Measurements from ENCODE around the gene ALOX15. TPM values are rescaled to one million over a fixed set of nuclear protein-coding genes. Genes with fewer than 3 reads are reported as not detected.

The ALOX15 gene
- total RNA-seq, 2 donors from 2014 or later = not detected

- H3K9ac ChIP-seq (ENCODE audit: extremely low read depth, low read length, poor library complexity, severe bottlenecking) = no peak overlapping the region
- Mint-ChIP-seq H3K4me3 (no peak overlapping the region), H3K4me1 (peaks cover 10% of the 10 kb centered on the region), H3K9me3 (no peaks in the 10 kb centered on the region), H3K27me3 (ENCODE audit: insufficient read depth) (peaks cover 16% of the 10 kb centered on the region), H3K36me3 (ENCODE audit: low read depth) (no peaks in the 10 kb centered on the region), H3K27ac (no peak overlapping the region)
- no peak overlapping the region for H3K4me3 ChIP-seq (ENCODE audit: low read length)
- 89 to 94% methylated on average over 1 of the region's 1 CpG for WGBS, 2 experiments (ENCODE audit: insufficient coverage in 1 of 2, insufficient read length in 1 of 2)
- H3K36me3 ChIP-seq (ENCODE audit: control insufficient read depth, insufficient read depth, low read length) = no peaks in the 10 kb centered on the region
- DNase-seq = no peak
- no peak for TF ChIP-seq CTCF (conservative IDR thresholded peaks at IDR 0.05)
- no peaks in the 10 kb centered on the region for H3K4me1 ChIP-seq (ENCODE audit: control insufficient read depth, insufficient read depth, low read length)
- H3K9me3 ChIP-seq (ENCODE audit: control insufficient read depth, low read length) = no peaks in the 10 kb centered on the region
- no peaks in the 10 kb centered on the region for H3K27me3 ChIP-seq (ENCODE audit: control insufficient read depth, insufficient read depth, low read length, poor library complexity, severe bottlenecking)
- no peak overlapping the region for H3K27ac ChIP-seq (ENCODE audit: low read depth, low read length)
Measured at GRCh38 chr17:4622375-4622774, 19.1 kb downstream of the ALOX15 start.

GRCh38 chr17:4620531-4621101 is 20.9 kb downstream of the ALOX15 start:
- H3K4me1 Mint-ChIP-seq = peaks cover 7% of the 10 kb centered on the region
- Histone ChIP-seq H3K36me3 (ENCODE audit: control insufficient read depth, insufficient read depth, low read length) (no peaks in the 10 kb centered on the region), H3K4me3 (ENCODE audit: low read length) (no peak overlapping the region), H3K27me3 (ENCODE audit: control insufficient read depth, insufficient read depth, low read length, poor library complexity, severe bottlenecking) (no peaks in the 10 kb centered on the region), H3K9me3 (ENCODE audit: control insufficient read depth, low read length) (no peaks in the 10 kb centered on the region), H3K9ac (ENCODE audit: extremely low read depth, low read length, poor library complexity, severe bottlenecking) (no peak overlapping the region), H3K27ac (ENCODE audit: low read depth, low read length) (no peak overlapping the region), H3K4me1 (ENCODE audit: control insufficient read depth, insufficient read depth, low read length) (no peaks in the 10 kb centered on the region)
- no peaks in the 10 kb centered on the region for H3K9me3 Mint-ChIP-seq
- 99 to 100% methylated on average over 2 to 4 of the region's 4 CpGs for WGBS, 2 experiments (ENCODE audit: insufficient coverage in 1 of 2, insufficient read length in 1 of 2)
- H3K4me3 Mint-ChIP-seq = no peak overlapping the region
- no peak overlapping the region for H3K27ac Mint-ChIP-seq
- no peaks in the 10 kb centered on the region for H3K36me3 Mint-ChIP-seq (ENCODE audit: low read depth)
- H3K27me3 Mint-ChIP-seq (ENCODE audit: insufficient read depth) = peaks cover 12% of the 10 kb centered on the region
- no peak for TF ChIP-seq CTCF (conservative IDR thresholded peaks at IDR 0.05)
- DNase-seq = no peak

GRCh38 chr17:4617590-4618351 is 23.7 kb downstream of the ALOX15 start:
- no peak for TF ChIP-seq CTCF (conservative IDR thresholded peaks at IDR 0.05)

More at GRCh38 chr17:4617590-4618351, 23.7 kb downstream of the ALOX15 start:
- Histone ChIP-seq H3K4me1 (ENCODE audit: control insufficient read depth, insufficient read depth, low read length) (no peaks in the 10 kb centered on the region), H3K36me3 (ENCODE audit: control insufficient read depth, insufficient read depth, low read length) (no peaks in the 10 kb centered on the region), H3K9me3 (ENCODE audit: control insufficient read depth, low read length) (no peaks in the 10 kb centered on the region), H3K4me3 (ENCODE audit: low read length) (no peak overlapping the region), H3K27me3 (ENCODE audit: control insufficient read depth, insufficient read depth, low read length, poor library complexity, severe bottlenecking) (no peaks in the 10 kb centered on the region), H3K27ac (ENCODE audit: low read depth, low read length) (no peak overlapping the region), H3K9ac (ENCODE audit: extremely low read depth, low read length, poor library complexity, severe bottlenecking) (no peak overlapping the region)
- H3K27me3 Mint-ChIP-seq (ENCODE audit: insufficient read depth) = no peaks in the 10 kb centered on the region
- peak overlapping the region; percentile 64 for H3K27ac Mint-ChIP-seq
- H3K9me3 Mint-ChIP-seq = no peaks in the 10 kb centered on the region
- H3K4me1 Mint-ChIP-seq = peaks cover 7% of the 10 kb centered on the region
- DNase-seq = no peak
- no peak overlapping the region for H3K4me3 Mint-ChIP-seq
- H3K36me3 Mint-ChIP-seq (ENCODE audit: low read depth) = no peaks in the 10 kb centered on the region
- 70 to 90% methylated on average over 7 to 15 of the region's 15 CpGs for WGBS, 2 experiments (ENCODE audit: insufficient coverage in 1 of 2, insufficient read length in 1 of 2)

All from endodermal cell (in vitro differentiated cells).